ENCODE results near the gene NFYB.
"Not testable (repeated sequence)": the region's sequence is repeated elsewhere in the genome, so short reads cannot be mapped to it uniquely, and the experiment has no call there.

Gene NFYB

DNA sequence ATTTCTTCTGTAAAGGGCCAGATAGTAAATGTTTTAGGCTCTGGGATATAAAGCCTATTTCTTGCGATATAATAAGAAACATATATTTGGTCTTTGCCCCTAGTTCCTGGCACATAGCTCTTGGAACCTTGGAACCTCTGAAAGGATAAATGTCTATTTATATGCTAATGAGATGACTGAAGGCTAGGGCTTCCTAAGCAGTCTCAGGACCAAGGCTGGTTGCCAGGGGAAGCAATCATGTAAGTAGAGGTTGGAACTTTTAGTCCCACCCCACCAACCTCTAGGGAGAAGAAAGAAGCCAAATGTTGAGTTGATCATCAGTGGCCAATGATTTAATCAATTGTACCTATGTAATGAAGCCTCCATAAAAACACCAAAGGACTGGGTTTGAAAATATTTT, 26.6 kb upstream of the NFYB start:
- DNase-seq (ENCODE audit: low read depth, low spot score) = no peak

DNA sequence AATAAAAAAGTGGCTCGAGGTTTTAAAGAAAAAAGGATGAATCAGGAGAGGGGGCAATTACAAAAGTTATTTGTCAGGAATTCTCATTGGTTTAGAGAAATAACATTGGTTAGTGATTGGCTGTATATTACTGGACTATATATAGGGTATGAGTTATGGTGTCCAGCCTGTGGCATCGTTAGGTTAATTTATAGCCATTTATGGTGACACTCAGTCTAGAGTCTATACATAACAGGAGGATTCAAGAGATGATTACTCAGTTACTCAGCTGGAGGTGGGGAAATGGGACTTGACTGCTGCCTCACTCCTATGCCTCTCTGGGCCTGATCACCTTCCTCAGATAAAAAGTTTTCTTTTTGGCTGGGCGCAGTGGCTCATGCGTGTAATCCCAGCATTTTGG, 25.6 kb upstream of the NFYB start:
- H3K4me3 ChIP-seq (ENCODE audit: low read length) = no peak overlapping the region
- no peak for DNase-seq (ENCODE audit: low read depth, low spot score)

More for the DNA sequence above, 26.6 kb upstream of the NFYB start:
- H3K4me3 ChIP-seq (ENCODE audit: low read length) = no peak overlapping the region

DNA sequence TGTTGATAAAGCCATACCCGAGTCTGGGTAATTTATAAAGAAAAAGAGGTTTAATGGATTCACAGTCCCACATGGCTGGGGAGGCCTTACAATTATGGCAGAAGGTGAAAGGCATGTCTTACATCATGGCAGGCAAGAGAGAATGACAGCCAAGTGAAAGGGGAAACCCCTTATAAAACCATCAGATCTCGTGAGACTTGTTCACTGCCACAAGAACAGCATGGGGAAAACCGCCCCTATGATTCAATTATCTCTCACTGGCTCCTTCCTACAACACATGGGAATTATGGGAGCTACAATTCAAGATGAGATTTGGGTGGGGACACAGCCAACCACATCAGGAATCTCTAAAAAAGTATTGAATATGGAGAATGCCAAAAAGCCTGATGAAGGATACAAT, 25.0 kb upstream of the NFYB start:
- H3K4me3 ChIP-seq (ENCODE audit: low read length); DNase-seq (ENCODE audit: low read depth, low spot score): not testable (repeated sequence)

DNA sequence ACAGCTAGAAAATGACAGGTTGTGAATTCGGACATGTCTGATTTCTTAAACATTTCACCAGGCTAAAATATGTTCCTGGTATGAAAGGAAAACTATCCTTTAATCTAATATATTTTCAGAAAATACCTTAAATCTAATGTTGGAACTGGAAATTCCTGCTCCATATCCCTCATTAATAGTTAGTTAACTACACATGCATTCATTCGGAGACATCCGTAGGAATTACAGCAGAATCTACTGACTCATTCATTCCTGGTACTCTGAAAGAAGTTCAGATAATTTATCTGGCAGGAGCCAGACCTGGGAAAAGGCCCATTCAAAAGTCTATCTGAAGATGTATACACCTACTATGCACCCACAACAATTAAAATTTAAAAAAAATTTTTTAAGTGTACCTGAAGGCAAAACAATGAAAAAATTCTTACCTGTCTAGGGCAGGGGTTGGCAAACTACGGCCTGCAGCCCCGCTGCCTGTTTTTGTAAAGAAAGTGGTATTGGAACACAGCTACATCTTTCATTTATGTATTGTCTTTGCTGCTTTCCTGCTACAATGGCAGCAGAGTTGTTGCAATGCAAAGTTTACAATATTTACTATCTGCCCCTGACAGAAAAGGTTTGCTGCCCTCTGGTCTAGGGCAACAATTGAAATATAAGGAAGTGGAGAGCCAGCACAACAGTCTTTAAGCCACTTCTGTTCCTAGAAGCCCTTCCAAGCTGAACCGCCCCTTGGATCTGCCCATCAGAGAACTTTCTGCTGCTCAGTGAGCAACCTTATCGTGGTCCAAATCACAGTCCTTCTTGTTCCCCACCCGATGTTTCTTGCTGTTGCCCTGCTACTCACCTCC, 17.9 kb upstream of the NFYB start:
- DNase-seq (ENCODE audit: low read depth, low spot score) = no peak

DNA sequence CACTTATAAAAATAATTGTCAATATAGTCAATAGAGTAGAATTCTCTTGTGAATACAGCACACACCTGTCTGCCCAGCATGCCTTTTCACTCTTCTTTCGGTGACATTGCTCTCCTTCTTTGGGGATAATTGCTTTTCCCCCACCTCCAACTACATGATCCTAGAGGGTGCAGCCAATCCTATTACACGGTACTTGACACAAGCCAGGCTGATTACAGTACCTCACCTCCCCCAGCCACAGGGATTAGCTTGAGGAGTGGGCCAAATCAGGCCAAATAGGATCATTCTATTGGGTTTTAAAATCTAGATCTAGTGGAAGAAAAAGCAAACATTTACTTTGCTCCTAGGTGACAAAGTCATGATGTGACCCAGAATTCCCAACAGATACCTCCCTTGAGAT, 16.8 kb upstream of the NFYB start:
- no peak overlapping the region for H3K4me3 ChIP-seq (ENCODE audit: low read length)
- DNase-seq (ENCODE audit: low read depth, low spot score) = no peak

More for the DNA sequence above, 17.9 kb upstream of the NFYB start:
- no peak overlapping the region for H3K4me3 ChIP-seq (ENCODE audit: low read length)

- H3K4me3 ChIP-seq (ENCODE audit: low read length) = no peak overlapping the region
- no peak for DNase-seq (ENCODE audit: low read depth, low spot score)
These were observed 16.3 kb upstream of the NFYB start for GRCh38 chr12:104154286-104154685.

DNA sequence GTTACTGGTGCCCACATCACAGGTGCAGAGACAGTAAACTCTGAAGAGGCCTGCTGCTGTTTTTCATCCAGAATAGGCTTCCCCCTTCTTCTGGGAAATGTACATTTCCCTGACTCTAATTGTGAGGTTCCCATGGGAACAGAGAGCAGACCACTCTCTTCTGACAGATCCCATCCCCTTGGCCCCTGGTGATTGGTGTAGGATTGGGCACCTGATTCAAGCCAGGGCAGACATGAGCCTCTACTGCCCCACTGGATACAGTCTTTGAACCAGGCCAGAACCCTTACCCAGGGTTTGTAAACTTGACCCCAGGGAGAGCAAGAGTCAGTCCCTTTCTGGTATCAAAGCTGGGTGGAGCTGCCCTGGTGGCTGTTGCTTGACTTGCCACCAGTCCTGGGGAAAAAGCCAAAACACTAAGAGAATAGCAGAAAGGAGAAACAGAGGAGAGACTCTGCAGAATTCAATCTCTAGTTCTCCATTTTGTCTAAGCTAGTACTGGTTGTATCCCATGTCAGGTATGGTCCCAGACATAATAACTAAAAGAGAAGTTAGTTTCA, 14.8 kb upstream of the NFYB start:
- no peak overlapping the region for H3K4me3 ChIP-seq (ENCODE audit: low read length)
- no peak for DNase-seq (ENCODE audit: low read depth, low spot score)

DNA sequence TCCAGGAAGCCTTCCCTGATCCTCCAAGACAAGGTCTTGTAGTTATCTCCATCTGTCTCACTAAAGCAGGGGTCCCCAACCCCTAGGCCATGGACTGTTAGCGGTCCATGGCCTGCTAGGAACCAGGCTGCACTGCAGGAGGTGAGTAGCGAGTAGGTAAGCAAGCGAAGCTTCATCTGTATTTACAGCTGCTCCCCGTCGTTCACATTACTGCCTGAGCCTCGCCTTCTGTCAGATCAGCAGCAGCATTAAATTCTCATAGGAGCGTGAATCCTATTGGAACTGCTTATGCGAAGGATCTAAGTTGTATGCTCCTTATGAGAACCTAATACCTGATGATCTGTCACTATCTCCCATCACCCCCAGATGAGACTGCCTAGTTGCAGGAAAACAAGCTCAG, 12.4 kb upstream of the NFYB start:
- DNase-seq (ENCODE audit: low read depth, low spot score) = no peak
- no peak overlapping the region for H3K4me3 ChIP-seq (ENCODE audit: low read length)

- DNase-seq (ENCODE audit: low read depth, low spot score) = no peak
- no peak overlapping the region for H3K4me3 ChIP-seq (ENCODE audit: low read length)
These were observed 9.3 kb upstream of the NFYB start for GRCh38 chr12:104147346-104147745.

DNA sequence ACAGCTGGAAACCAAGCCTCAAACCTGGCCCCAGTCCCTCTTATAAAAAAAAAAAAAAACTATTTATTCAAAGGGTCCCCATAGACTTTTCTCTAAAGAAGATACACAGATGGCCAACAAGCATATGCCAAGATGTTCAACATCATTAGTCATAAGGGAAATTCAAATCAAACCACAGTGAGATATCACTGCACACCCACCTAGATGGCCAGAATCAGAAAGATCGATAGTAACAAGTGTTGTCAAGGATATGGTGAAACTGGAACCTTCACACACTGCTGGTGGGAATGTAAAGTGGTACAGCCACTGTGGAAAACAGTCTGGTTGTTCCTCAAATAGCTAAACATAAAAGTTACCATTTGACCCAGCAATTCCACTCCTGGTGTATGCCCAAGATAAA, 5.9 kb upstream of the NFYB start:
- no peak overlapping the region for H3K4me3 ChIP-seq (ENCODE audit: low read length)
- no peak for DNase-seq (ENCODE audit: low read depth, low spot score)

DNA sequence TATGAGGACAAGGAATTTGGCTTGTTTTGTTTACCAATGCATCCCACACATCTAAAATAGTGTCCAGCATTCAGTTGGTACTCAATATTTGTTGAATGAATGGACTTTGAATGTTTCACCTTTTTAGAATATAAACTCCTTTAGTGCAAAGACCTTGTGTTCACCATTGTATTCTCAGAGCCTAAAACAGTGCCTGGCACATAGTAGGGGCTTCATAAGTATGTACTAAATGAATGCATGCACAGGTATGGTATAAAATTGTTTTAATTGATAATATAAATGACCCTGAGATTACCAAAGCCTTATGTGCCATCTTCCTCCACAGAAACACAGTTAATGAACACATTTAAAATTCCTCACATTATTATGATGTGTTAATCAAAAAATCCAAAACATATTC, 5.0 kb upstream of the NFYB start:
- no peak overlapping the region for H3K4me3 ChIP-seq (ENCODE audit: low read length)
- no peak for DNase-seq (ENCODE audit: low read depth, low spot score)

- no peak for DNase-seq (ENCODE audit: low read depth, low spot score)
- no peak overlapping the region for H3K4me3 ChIP-seq (ENCODE audit: low read length)
These were observed 4.5 kb upstream of the NFYB start for GRCh38 chr12:104142543-104142942.

GRCh38 chr12:104138797-104139152, 765 bp upstream of the NFYB start:
- peak overlapping the region; percentile 40 for H3K4me3 ChIP-seq (ENCODE audit: low read length)
- no peak for DNase-seq (ENCODE audit: low read depth, low spot score)

DNA sequence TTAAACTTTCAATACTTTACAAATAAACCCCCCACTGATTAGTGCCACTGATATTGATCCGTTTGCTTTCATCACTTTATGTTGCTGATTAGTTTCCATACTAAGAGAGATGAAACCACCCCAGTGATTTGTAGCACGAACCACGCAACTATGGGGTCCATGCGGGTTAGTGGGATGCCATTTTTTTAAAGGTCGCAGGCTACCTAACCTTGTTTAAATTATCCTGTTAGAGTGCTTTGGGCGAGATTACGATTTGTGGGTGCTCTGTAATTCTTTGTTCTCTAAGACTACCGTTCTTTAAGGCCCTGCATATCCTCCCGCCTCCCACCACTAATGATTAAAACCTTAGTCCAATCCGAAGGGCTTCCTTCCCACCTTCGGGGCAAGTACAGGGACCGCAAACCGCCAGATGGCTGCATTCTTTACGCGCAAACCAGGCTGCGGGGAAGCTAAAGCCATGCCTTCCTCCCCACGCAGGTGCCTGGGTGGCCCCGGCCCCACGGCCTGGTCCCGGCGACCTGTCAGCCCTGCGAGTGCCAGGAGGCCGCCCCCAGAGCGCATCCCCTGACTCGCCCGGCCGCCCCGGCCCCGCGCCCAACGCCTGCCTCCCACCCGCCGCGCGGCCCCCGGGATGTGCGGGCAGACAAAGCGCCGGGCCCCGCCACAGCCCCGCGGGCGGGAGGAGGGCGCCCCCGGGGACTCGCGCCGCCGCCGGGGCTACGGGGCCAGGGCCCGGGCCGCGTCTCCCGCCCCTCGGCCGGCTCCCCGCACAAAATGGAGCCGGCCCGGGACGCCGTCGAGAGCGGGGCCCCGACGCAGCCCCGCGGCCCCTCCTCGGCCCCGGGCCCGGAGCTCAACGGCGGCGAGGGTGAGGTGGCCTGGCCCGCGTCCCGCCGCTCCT, 759 bp downstream of the NFYB start:
- H3K4me3 ChIP-seq (ENCODE audit: low read length) = peak overlapping the region; percentile 84
- DNase-seq (ENCODE audit: low read depth, low spot score) = peak; percentile 48

GRCh38 chr12:104136577-104136976, 1.4 kb downstream of the NFYB start:
- H3K4me3 ChIP-seq (ENCODE audit: low read length) = peak overlapping the region; percentile 84
- no peak for DNase-seq (ENCODE audit: low read depth, low spot score)

DNA sequence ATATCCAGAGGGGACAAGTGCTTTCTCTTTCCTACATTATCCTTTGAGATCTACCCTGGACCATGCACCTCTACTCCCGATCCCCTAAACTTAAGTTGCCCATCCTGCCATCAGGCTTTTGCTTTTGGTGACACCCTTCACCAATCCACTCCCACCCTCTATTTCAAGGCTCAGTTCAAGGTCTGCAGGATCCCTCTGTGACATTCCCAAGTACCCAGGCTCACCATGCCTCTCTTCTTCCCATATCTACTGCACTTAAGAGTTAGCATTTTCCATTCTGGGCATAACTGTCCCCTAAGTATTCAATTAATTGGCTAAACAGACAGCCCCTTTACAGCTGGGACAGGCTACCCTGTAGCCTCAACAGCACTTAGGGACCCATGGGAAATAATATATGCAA, 3.1 kb downstream of the NFYB start:
- H3K4me3 ChIP-seq (ENCODE audit: low read length) = no peak overlapping the region
- DNase-seq (ENCODE audit: low read depth, low spot score) = no peak

- no peak for DNase-seq (ENCODE audit: low read depth, low spot score)
- no peak overlapping the region for H3K4me3 ChIP-seq (ENCODE audit: low read length)
These were observed 4.1 kb downstream of the NFYB start for GRCh38 chr12:104133866-104134265.

DNA sequence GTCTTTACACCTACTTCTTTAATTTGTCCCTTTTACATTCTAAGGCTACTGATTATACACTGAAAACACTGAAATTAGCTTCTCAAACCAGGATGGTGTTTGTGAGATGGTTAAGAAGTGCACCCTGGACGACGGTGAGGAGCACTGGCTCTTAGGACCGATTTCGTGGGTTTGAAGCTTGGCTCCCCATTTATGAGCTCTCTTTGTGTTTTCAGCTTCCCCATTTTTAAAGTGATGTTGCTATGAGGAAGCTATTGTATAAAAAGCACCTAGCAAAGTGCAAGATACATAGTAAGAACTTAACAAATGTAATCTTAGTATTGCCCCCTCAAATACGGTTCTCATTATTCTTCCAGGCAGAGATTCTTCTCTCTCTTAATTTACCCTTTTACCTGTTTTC, 4.7 kb downstream of the NFYB start:
- H3K4me3 ChIP-seq (ENCODE audit: low read length) = no peak overlapping the region
- no peak for DNase-seq (ENCODE audit: low read depth, low spot score)

DNA sequence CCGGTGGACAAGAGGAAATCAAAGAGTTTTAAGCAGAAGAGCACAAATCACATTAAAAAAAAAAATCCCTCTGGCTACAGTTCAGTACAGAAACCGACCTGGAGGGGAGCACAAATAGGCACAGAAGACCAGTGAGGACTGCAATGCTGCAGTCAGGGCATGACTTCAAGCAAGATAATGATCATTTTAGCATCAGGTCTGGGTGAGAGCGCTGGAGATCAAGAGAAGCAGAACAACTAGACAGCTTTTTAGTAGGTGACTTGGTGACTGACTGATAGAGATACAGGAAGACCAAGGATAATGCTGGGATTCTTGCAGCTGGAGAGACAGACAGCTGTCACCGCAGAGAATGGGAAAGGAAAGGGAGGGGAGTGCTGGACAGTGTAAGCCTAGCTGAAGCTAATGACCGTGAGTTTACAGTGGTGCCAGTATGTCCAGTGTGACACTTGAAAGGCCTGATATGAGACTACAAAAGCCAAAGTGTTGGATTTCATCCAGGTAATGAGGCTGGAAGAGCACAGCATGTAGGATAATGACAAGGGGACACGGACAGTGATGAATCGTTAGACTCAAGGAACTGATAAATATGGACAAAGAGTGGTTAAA, 5.6 kb downstream of the NFYB start:
- no peak for DNase-seq (ENCODE audit: low read depth, low spot score)

GRCh38 chr12:104131609-104132008, 6.4 kb downstream of the NFYB start:
- DNase-seq (ENCODE audit: low read depth, low spot score) = no peak
- no peak overlapping the region for H3K4me3 ChIP-seq (ENCODE audit: low read length)

More for the DNA sequence above, 5.6 kb downstream of the NFYB start:
- no peak overlapping the region for H3K4me3 ChIP-seq (ENCODE audit: low read length)

Measured in Jurkat, Clone E6-1 (cell line).